ENCODE measurements around the gene TPST2. TPM values are rescaled to one million over a fixed set of nuclear protein-coding genes. Genes with fewer than 3 reads are reported as not detected.

TPST2 gene
- total RNA-seq, 1 experiment from 2014 or later, result 11.8 TPM

- no peak for ATAC-seq
- H3K36me3 ChIP-seq (ENCODE audit: control insufficient read depth in 1 of 2, insufficient read depth in 2 of 2, low read length in 2 of 2), result no peaks in the 10 kb centered on the region
- no peak overlapping the region for H3K4me2 ChIP-seq (ENCODE audit: low read length)
- intact Hi-C loops (cut with micrococcal nuclease), result no loop called here
- TF ChIP-seq, protein P1, sequence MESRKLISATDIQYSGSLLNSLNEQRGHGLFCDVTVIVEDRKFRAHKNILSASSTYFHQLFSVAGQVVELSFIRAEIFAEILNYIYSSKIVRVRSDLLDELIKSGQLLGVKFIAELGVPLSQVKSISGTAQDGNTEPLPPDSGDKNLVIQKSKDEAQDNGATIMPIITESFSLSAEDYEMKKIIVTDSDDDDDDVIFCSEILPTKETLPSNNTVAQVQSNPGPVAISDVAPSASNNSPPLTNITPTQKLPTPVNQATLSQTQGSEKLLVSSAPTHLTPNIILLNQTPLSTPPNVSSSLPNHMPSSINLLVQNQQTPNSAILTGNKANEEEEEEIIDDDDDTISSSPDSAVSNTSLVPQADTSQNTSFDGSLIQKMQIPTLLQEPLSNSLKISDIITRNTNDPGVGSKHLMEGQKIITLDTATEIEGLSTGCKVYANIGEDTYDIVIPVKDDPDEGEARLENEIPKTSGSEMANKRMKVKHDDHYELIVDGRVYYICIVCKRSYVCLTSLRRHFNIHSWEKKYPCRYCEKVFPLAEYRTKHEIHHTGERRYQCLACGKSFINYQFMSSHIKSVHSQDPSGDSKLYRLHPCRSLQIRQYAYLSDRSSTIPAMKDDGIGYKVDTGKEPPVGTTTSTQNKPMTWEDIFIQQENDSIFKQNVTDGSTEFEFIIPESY (IDR thresholded peaks at IDR 0.05; ENCODE audit: extremely low read depth, insufficient replicate concordance, low read length), result no peak
- TF ChIP-seq SIN3A (IDR thresholded peaks at IDR 0.05; ENCODE audit: low read depth), result no peak
- no peak for TF ChIP-seq FOSL1 (IDR thresholded peaks at IDR 0.05; ENCODE audit: low read depth)
- no peak for TF ChIP-seq EGR1 (IDR thresholded peaks at IDR 0.05; ENCODE audit: low read depth)
- TF ChIP-seq, protein P2, sequence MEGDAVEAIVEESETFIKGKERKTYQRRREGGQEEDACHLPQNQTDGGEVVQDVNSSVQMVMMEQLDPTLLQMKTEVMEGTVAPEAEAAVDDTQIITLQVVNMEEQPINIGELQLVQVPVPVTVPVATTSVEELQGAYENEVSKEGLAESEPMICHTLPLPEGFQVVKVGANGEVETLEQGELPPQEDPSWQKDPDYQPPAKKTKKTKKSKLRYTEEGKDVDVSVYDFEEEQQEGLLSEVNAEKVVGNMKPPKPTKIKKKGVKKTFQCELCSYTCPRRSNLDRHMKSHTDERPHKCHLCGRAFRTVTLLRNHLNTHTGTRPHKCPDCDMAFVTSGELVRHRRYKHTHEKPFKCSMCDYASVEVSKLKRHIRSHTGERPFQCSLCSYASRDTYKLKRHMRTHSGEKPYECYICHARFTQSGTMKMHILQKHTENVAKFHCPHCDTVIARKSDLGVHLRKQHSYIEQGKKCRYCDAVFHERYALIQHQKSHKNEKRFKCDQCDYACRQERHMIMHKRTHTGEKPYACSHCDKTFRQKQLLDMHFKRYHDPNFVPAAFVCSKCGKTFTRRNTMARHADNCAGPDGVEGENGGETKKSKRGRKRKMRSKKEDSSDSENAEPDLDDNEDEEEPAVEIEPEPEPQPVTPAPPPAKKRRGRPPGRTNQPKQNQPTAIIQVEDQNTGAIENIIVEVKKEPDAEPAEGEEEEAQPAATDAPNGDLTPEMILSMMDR (IDR thresholded peaks at IDR 0.05 in 2 of 3, conservative IDR thresholded peaks at IDR 0.05 in 1 of 3; ENCODE audit: borderline replicate concordance in 1 of 3, insufficient read depth in 1 of 3, low read depth in 2 of 3, low read length in 2 of 3), result no peak
- H3K9me3 ChIP-seq (ENCODE audit: control insufficient read depth in 1 of 2, insufficient read depth in 1 of 2, low read depth in 1 of 2, low read length in 2 of 2), result no peaks in the 10 kb centered on the region
- H4K20me1 ChIP-seq (ENCODE audit: insufficient read depth), result no peaks in the 10 kb centered on the region
- no peak overlapping the region for H3K27ac ChIP-seq (ENCODE audit: low read depth, low read length)
- H3K27me3 ChIP-seq (ENCODE audit: insufficient read depth, low read length), result 0 out of 2 replicates have a peak, but pooled peaks cover 4% of the 10 kb centered on the region
- ChIA-PET RAD21 (ENCODE audit: low non-redundant PET in 1 of 2, low total read pairs in 2 of 2, uncharacterized antibody in 2 of 2, unreplicated experiment in 2 of 2) (no interaction called here), CTCF (no interaction called here), POLR2A (no interaction called here)
- no peaks in the 10 kb centered on the region for H3K79me2 ChIP-seq (ENCODE audit: insufficient read depth, low read length)
- no peaks in the 10 kb centered on the region for H3K9me2 ChIP-seq (ENCODE audit: insufficient read depth)
- BruUV-seq (replicated peaks), result no TSS peak
- no peak overlapping the region for H3K4me3 ChIP-seq (replicated peaks in 1 of 2; ENCODE audit: low read depth in 1 of 2, low read length in 2 of 2)
- DNase-seq (ENCODE audit: low read depth, low spot score), result no peak
- no peaks in the 10 kb centered on the region for H3K4me1 ChIP-seq (ENCODE audit: control insufficient read depth in 1 of 2, insufficient read depth in 2 of 2, low read length in 2 of 2)
- H2AFZ ChIP-seq (ENCODE audit: low read depth, low read length, poor library complexity, severe bottlenecking), result no peak overlapping the region
- H3K9ac ChIP-seq (ENCODE audit: low read length), result no peak overlapping the region
Observed at GRCh38 chr22:26636296-26636695, 46.4 kb upstream of the TPST2 start.

- RAD21 ChIA-PET (ENCODE audit: low non-redundant PET in 1 of 2, low total read pairs in 2 of 2, uncharacterized antibody in 2 of 2, unreplicated experiment in 2 of 2), result no interaction called here
- Histone ChIP-seq H4K20me1 (ENCODE audit: insufficient read depth) (no peaks in the 10 kb centered on the region), H3K27ac (ENCODE audit: low read depth, low read length) (no peak overlapping the region), H3K4me2 (ENCODE audit: low read length) (no peak overlapping the region), H3K4me3 (replicated peaks in 1 of 2; ENCODE audit: low read depth in 1 of 2, low read length in 2 of 2) (no peak overlapping the region), H3K79me2 (ENCODE audit: insufficient read depth, low read length) (no peaks in the 10 kb centered on the region), H2AFZ (ENCODE audit: low read depth, low read length, poor library complexity, severe bottlenecking) (no peak overlapping the region), H3K4me1 (ENCODE audit: control insufficient read depth in 1 of 2, insufficient read depth in 2 of 2, low read length in 2 of 2) (no peaks in the 10 kb centered on the region), H3K9ac (ENCODE audit: low read length) (no peak overlapping the region), H3K9me2 (ENCODE audit: insufficient read depth) (no peaks in the 10 kb centered on the region), H3K27me3 (ENCODE audit: insufficient read depth, low read length) (0 out of 2 replicates have a peak, but pooled peaks cover 4% of the 10 kb centered on the region), H3K36me3 (ENCODE audit: control insufficient read depth in 1 of 2, insufficient read depth in 2 of 2, low read length in 2 of 2) (no peaks in the 10 kb centered on the region), H3K9me3 (ENCODE audit: control insufficient read depth in 1 of 2, insufficient read depth in 1 of 2, low read depth in 1 of 2, low read length in 2 of 2) (no peaks in the 10 kb centered on the region)
- intact Hi-C loops (cut with micrococcal nuclease), result no loop called here
- no TSS peak for BruUV-seq (replicated peaks)
- no peak for DNase-seq (ENCODE audit: low read depth, low spot score)
- CTCF ChIA-PET, result no interaction called here
- ATAC-seq, result no peak
- POLR2A ChIA-PET, result no interaction called here
- no peak for TF ChIP-seq POLR2AphosphoS5 (IDR thresholded peaks at IDR 0.05; ENCODE audit: low read depth, low read length)
- no peak for TF ChIP-seq YY1 (IDR thresholded peaks at IDR 0.05; ENCODE audit: extremely low read depth, insufficient replicate concordance, low read depth, low read length)
- no peak for TF ChIP-seq SIN3A (IDR thresholded peaks at IDR 0.05; ENCODE audit: low read depth)
Observed at GRCh38 chr22:26635117-26635516, 45.2 kb upstream of the TPST2 start.

Measured in HCT116 (cell line).